HUES6 (cell line): Measurements from ENCODE around the gene SLC35G1.

Experiments
- H3K27ac ChIP-seq: 2 replicates; pipeline ENCODE4 v1.7.0; 2013; ENCODE audit warnings: low read depth, mild to moderate bottlenecking, low read length, inconsistent platforms
- H3K27me3 ChIP-seq: 2 replicates; pipeline ENCODE4 v1.6.1; 2013; ENCODE audit warnings: low read length; ENCODE audit not compliant: control insufficient read depth, insufficient read depth
- H3K36me3 ChIP-seq: 2 replicates; pipeline ENCODE4 v1.6.1; 2013; ENCODE audit warnings: low read length; ENCODE audit not compliant: control insufficient read depth, insufficient read depth
- H3K4me1 ChIP-seq: 2 replicates; pipeline ENCODE4 v1.6.1; 2013; ENCODE audit warnings: low read length; ENCODE audit not compliant: control insufficient read depth, insufficient read depth
- H3K4me3 ChIP-seq: 2 replicates; pipeline ENCODE4 v1.5.1; 2013; ENCODE audit warnings: low read depth, low read length
- H3K9ac ChIP-seq: one replicate; pipeline ENCODE4 v1.6.1; 2013; ENCODE audit warnings: mild to moderate bottlenecking, low read length
- H3K9me3 ChIP-seq: 2 replicates; pipeline ENCODE4 v1.6.1; 2013; ENCODE audit warnings: low read depth, low read length; ENCODE audit not compliant: control insufficient read depth, insufficient read depth

Gene SLC35G1

GRCh38 chr10:93861825-93862224, 32.0 kb upstream of the SLC35G1 start:
- no peaks in the 10 kb centered on the region for H3K4me1 ChIP-seq
- peaks cover 11% of the 10 kb centered on the region; the same call in 1 of the 2 replicates for H3K27me3 ChIP-seq
- peaks cover 11% of the 10 kb centered on the region for H3K9me3 ChIP-seq
- no peak overlapping the region for H3K9ac ChIP-seq
- H3K36me3 ChIP-seq = no peaks in the 10 kb centered on the region
- H3K4me3 ChIP-seq = no peak overlapping the region
- H3K27ac ChIP-seq = no peak overlapping the region

- Histone ChIP-seq H3K27ac (no peak overlapping the region), H3K9ac (no peak overlapping the region), H3K9me3 (peaks cover 11% of the 10 kb centered on the region), H3K27me3 (peaks cover 3% of the 10 kb centered on the region; the same call in 1 of the 2 replicates), H3K4me1 (no peaks in the 10 kb centered on the region), H3K4me3 (no peak overlapping the region), H3K36me3 (no peaks in the 10 kb centered on the region)
Observed at GRCh38 chr10:93865794-93866425, 27.9 kb upstream of the SLC35G1 start.

- H3K4me1 ChIP-seq = no peaks in the 10 kb centered on the region
- H3K9ac ChIP-seq = no peak overlapping the region
- no peaks in the 10 kb centered on the region for H3K36me3 ChIP-seq
- peaks cover 3% of the 10 kb centered on the region; the same call in 1 of the 2 replicates for H3K27me3 ChIP-seq
- H3K4me3 ChIP-seq = no peak overlapping the region
- H3K27ac ChIP-seq = no peak overlapping the region
- H3K9me3 ChIP-seq = peaks cover 4% of the 10 kb centered on the region
Observed at GRCh38 chr10:93867525-93867924, 26.3 kb upstream of the SLC35G1 start.

- no peak overlapping the region for H3K9ac ChIP-seq
- H3K4me3 ChIP-seq = no peak overlapping the region
- no peak overlapping the region for H3K27ac ChIP-seq
- H3K27me3 ChIP-seq = peaks cover 3% of the 10 kb centered on the region; the same call in 1 of the 2 replicates
- 0 out of 2 replicates have a peak, but pooled peaks cover 2% of the 10 kb centered on the region for H3K9me3 ChIP-seq
- H3K4me1 ChIP-seq = peaks cover 8% of the 10 kb centered on the region
- no peaks in the 10 kb centered on the region for H3K36me3 ChIP-seq
Observed at GRCh38 chr10:93871671-93872204, 22.0 kb upstream of the SLC35G1 start.

GRCh38 chr10:93872375-93873158, 21.2 kb upstream of the SLC35G1 start:
- Histone ChIP-seq H3K27me3 (peaks cover 3% of the 10 kb centered on the region; the same call in 1 of the 2 replicates), H3K4me3 (no peak overlapping the region), H3K4me1 (peaks cover 8% of the 10 kb centered on the region), H3K36me3 (no peaks in the 10 kb centered on the region), H3K27ac (no peak overlapping the region), H3K9ac (no peak overlapping the region), H3K9me3 (0 out of 2 replicates have a peak, but pooled peaks cover 2% of the 10 kb centered on the region)

GRCh38 chr10:93873420-93874115, 20.2 kb upstream of the SLC35G1 start:
- Histone ChIP-seq H3K27ac (no peak overlapping the region), H3K4me3 (no peak overlapping the region), H3K9me3 (0 out of 2 replicates have a peak, but pooled peaks cover 2% of the 10 kb centered on the region), H3K36me3 (no peaks in the 10 kb centered on the region), H3K9ac (no peak overlapping the region), H3K27me3 (peaks cover under 1% of the 10 kb centered on the region; the same call in 1 of the 2 replicates), H3K4me1 (peaks cover 8% of the 10 kb centered on the region)

- Histone ChIP-seq H3K9me3 (0 out of 2 replicates have a peak, but pooled peaks cover 2% of the 10 kb centered on the region), H3K27ac (no peak overlapping the region), H3K36me3 (no peaks in the 10 kb centered on the region)
Observed at GRCh38 chr10:93874309-93875031, 19.3 kb upstream of the SLC35G1 start.

GRCh38 chr10:93875032-93875358, 18.8 kb upstream of the SLC35G1 start:
- peaks cover 8% of the 10 kb centered on the region for H3K4me1 ChIP-seq
- H3K9ac ChIP-seq = no peak overlapping the region
- H3K9me3 ChIP-seq = 0 out of 2 replicates have a peak, but pooled peaks cover 2% of the 10 kb centered on the region
- H3K4me3 ChIP-seq = no peak overlapping the region
- no peaks in the 10 kb centered on the region for H3K36me3 ChIP-seq
- H3K27ac ChIP-seq = no peak overlapping the region
- H3K27me3 ChIP-seq = no peaks in the 10 kb centered on the region

More at GRCh38 chr10:93874309-93875031, 19.3 kb upstream of the SLC35G1 start:
- Histone ChIP-seq H3K4me3 (no peak overlapping the region), H3K9ac (no peak overlapping the region), H3K4me1 (peaks cover 8% of the 10 kb centered on the region), H3K27me3 (no peaks in the 10 kb centered on the region)

GRCh38 chr10:93876381-93876780, 17.4 kb upstream of the SLC35G1 start:
- Histone ChIP-seq H3K4me3 (no peak overlapping the region), H3K4me1 (peaks cover 8% of the 10 kb centered on the region), H3K36me3 (no peaks in the 10 kb centered on the region), H3K27ac (no peak overlapping the region), H3K9me3 (0 out of 2 replicates have a peak, but pooled peaks cover 1% of the 10 kb centered on the region), H3K9ac (no peak overlapping the region), H3K27me3 (no peaks in the 10 kb centered on the region)

- Histone ChIP-seq H3K36me3 (no peaks in the 10 kb centered on the region), H3K27ac (no peak overlapping the region), H3K27me3 (no peaks in the 10 kb centered on the region), H3K4me3 (no peak overlapping the region), H3K9ac (no peak overlapping the region), H3K4me1 (no peaks in the 10 kb centered on the region), H3K9me3 (no peaks in the 10 kb centered on the region)
Observed at GRCh38 chr10:93879273-93879672, 14.5 kb upstream of the SLC35G1 start.
